IMR-90 (cell line): ENCODE measurements around the gene OR7A10. TPM values are rescaled to one million over a fixed set of nuclear protein-coding genes. Genes with fewer than 3 reads are reported as not detected.

Source experiments
- ATAC-seq: fragments of 200-7000 bp; cut with Tn5 transposase; 2 replicates; pipeline ENCODE4 v1.9.1; 2020; ENCODE audit warnings: low read depth, mild to moderate bottlenecking, moderate library complexity
- BruUV-seq: library from RNA; stranded (reverse); fragments of 400-500 nt; replicated peaks from 2 replicates; lab custom pipeline; 2021; lab: Mats Ljungman, UMichigan
- CTCF ChIA-PET: fragments of 300-600 bp; formaldehyde crosslinking; extraction: SDS; loops from one replicate; lab custom pipeline; 2021; ENCODE audit warnings: antibody characterized with exemption; lab: Yijun Ruan, JAX
- POLR2A ChIA-PET: fragments of 300-600 bp; sonication (Branson Sonifier 250); formaldehyde crosslinking; loops from one replicate; lab custom pipeline; 2022; ENCODE audit warnings: antibody characterized with exemption; ENCODE audit not compliant: unreplicated experiment; lab: Charles Lee
- DNase-seq: peaks from one replicate; pipeline ENCODE4 v3.0.0; 2013
- H2AFZ ChIP-seq: replicated peaks from 2 replicates; pipeline ENCODE3; 2013; ENCODE audit warnings: low read length, mild to moderate bottlenecking; ENCODE audit not compliant: poor library complexity
- H2AK5ac ChIP-seq: 2 replicates; pipeline ENCODE4 v1.6.1; 2013; ENCODE audit warnings: low read depth, low read length, inconsistent platforms
- H2AK9ac ChIP-seq: replicated peaks from 2 replicates; pipeline ENCODE3; 2013; ENCODE audit warnings: mild to moderate bottlenecking, low read depth, low read length, moderate library complexity; ENCODE audit not compliant: poor library complexity
- H2BK120ac ChIP-seq: 2 replicates; pipeline ENCODE4 v1.6.1; 2013; ENCODE audit warnings: low read depth, low read length, inconsistent platforms
- H2BK15ac ChIP-seq: 3 replicates; pipeline ENCODE4 v1.6.1; 2013; ENCODE audit warnings: low read depth, low read length, inconsistent platforms
- H2BK20ac ChIP-seq: 2 replicates; pipeline ENCODE4 v1.6.1; 2013; ENCODE audit warnings: low read depth, mild to moderate bottlenecking, inconsistent platforms, low read length, moderate library complexity
- H2BK5ac ChIP-seq: 2 replicates; pipeline ENCODE4 v1.6.1; 2013; ENCODE audit warnings: mild to moderate bottlenecking, low read depth, low read length, inconsistent platforms; ENCODE audit not compliant: poor library complexity, severe bottlenecking
- H3K14ac ChIP-seq: replicated peaks from 2 replicates; pipeline ENCODE4 v1.6.1; 2013; ENCODE audit warnings: low read depth, low read length, inconsistent platforms
- H3K18ac ChIP-seq: 2 replicates; pipeline ENCODE4 v1.6.1; 2013; ENCODE audit warnings: low read depth, low read length, control low read depth
- H3K23ac ChIP-seq: 2 replicates; pipeline ENCODE4 v1.6.1; 2013; ENCODE audit warnings: low read depth, low read length, inconsistent platforms
- H3K27ac ChIP-seq: 2 replicates; pipeline ENCODE4 v1.5.1; 2013; ENCODE audit warnings: mild to moderate bottlenecking, control low read depth, low read length; ENCODE audit not compliant: insufficient read depth
- H3K27me3 ChIP-seq: 2 replicates; pipeline ENCODE4 v1.6.1; 2013; ENCODE audit warnings: low read length; ENCODE audit not compliant: control insufficient read depth, insufficient read depth
- H3K36me3 ChIP-seq: 2 replicates; pipeline ENCODE4 v1.6.1; 2013; ENCODE audit warnings: low read length, mixed read lengths; ENCODE audit not compliant: control insufficient read depth, insufficient read depth
- H3K4ac ChIP-seq: 2 replicates; pipeline ENCODE4 v1.6.1; 2013; ENCODE audit warnings: low read depth, low read length, inconsistent platforms
- H3K4me1 ChIP-seq: 2 replicates; pipeline ENCODE4 v1.6.1; 2013; ENCODE audit warnings: low read length, mixed read lengths; ENCODE audit not compliant: control insufficient read depth, insufficient read depth
- H3K4me2 ChIP-seq: 2 replicates; pipeline ENCODE4 v1.6.1; 2013; ENCODE audit warnings: low read depth, mild to moderate bottlenecking, control low read depth, low read length, moderate library complexity
- H3K4me3 ChIP-seq: 2 replicates; pipeline ENCODE4 v1.5.1; 2013; ENCODE audit warnings: low read depth, mild to moderate bottlenecking, control low read depth, low read length, moderate library complexity; ENCODE audit not compliant: insufficient read depth
- H3K56ac ChIP-seq: 2 replicates; pipeline ENCODE4 v1.6.1; 2013; ENCODE audit warnings: low read length, inconsistent platforms; ENCODE audit not compliant: insufficient read depth; ENCODE audit errors: extremely low read depth
- H3K79me1 ChIP-seq, 2 experiments: 2 replicates each; pipeline ENCODE4 v1.6.1; 2013; ENCODE audit warnings: low read length in 2 of 2, inconsistent platforms in 1 of 2, low read depth in 1 of 2
- H3K9ac ChIP-seq: 2 replicates; pipeline ENCODE4 v1.6.1; 2013; ENCODE audit warnings: low read depth, low read length, control low read depth
- H3K9me1 ChIP-seq: 2 replicates; pipeline ENCODE4 v1.6.1; 2013; ENCODE audit warnings: low read length, inconsistent platforms; ENCODE audit not compliant: insufficient read depth
- H3K9me3 ChIP-seq: 2 replicates; pipeline ENCODE4 v1.6.1; 2013; ENCODE audit warnings: low read length; ENCODE audit not compliant: control insufficient read depth, insufficient read depth
- H4K20me1 ChIP-seq: 2 replicates; pipeline ENCODE4 v1.6.1; 2013; ENCODE audit warnings: low read length, inconsistent platforms; ENCODE audit not compliant: insufficient read depth
- H4K5ac ChIP-seq: 2 replicates; pipeline ENCODE4 v1.6.1; 2013; ENCODE audit warnings: mild to moderate bottlenecking, low read depth, low read length, control low read depth
- H4K8ac ChIP-seq, 2 experiments: 2 replicates each; pipeline ENCODE4 v1.6.1; 2013; ENCODE audit warnings: low read depth in 2 of 2, low read length in 2 of 2, control low read depth in 1 of 2, inconsistent platforms in 1 of 2
- H4K91ac ChIP-seq: 2 replicates; pipeline ENCODE4 v1.6.1; 2013; ENCODE audit warnings: low read depth, low read length, inconsistent platforms; ENCODE audit not compliant: insufficient read depth
- BHLHE40 ChIP-seq: fragments of 150-350 bp; IDR thresholded peaks from 2 replicates; pipeline ENCODE4 v1.6.1; 2016; ENCODE audit warnings: mild to moderate bottlenecking, low read depth, low read length
- CEBPB ChIP-seq: IDR thresholded peaks from 2 replicates; pipeline ENCODE4 v1.6.1; 2012; ENCODE audit warnings: low read depth, low read length, improper control_type of control experiment
- CHD1 ChIP-seq: IDR thresholded peaks from 2 replicates; pipeline ENCODE4 v1.6.1; 2012; ENCODE audit warnings: low read depth, low read length, improper control_type of control experiment
- FOS ChIP-seq: fragments of 150-350 bp; IDR thresholded peaks from 2 replicates; pipeline ENCODE4 v1.6.1; 2016; ENCODE audit warnings: low read depth, low read length
- MAFK ChIP-seq: IDR thresholded peaks from 2 replicates; pipeline ENCODE4 v1.6.1; 2012; ENCODE audit warnings: low read depth, low read length, improper control_type of control experiment
- MXI1 ChIP-seq: IDR thresholded peaks from 2 replicates; pipeline ENCODE4 v1.6.1; 2012; ENCODE audit warnings: low read depth, mild to moderate bottlenecking, low read length, moderate library complexity, borderline replicate concordance
- POLR2A ChIP-seq: IDR thresholded peaks from 2 replicates; pipeline ENCODE4 v1.6.1; 2012; ENCODE audit warnings: mild to moderate bottlenecking, low read depth, low read length
- RAD21 ChIP-seq: IDR thresholded peaks from 2 replicates; pipeline ENCODE4 v1.6.1; 2012; ENCODE audit warnings: low read length, improper control_type of control experiment
- RCOR1 ChIP-seq: IDR thresholded peaks from 2 replicates; pipeline ENCODE4 v1.6.1; 2012; ENCODE audit warnings: mild to moderate bottlenecking, low read length, improper control_type of control experiment; ENCODE audit not compliant: insufficient replicate concordance
- RFX5 ChIP-seq: IDR thresholded peaks from 2 replicates; pipeline ENCODE4 v1.8.0; 2012; ENCODE audit warnings: low read depth, mild to moderate bottlenecking, low read length, moderate library complexity
- SMC3 ChIP-seq: fragments of 150-350 bp; IDR thresholded peaks from 2 replicates; pipeline ENCODE4 v1.6.1; 2016; ENCODE audit warnings: low read depth, mild to moderate bottlenecking, antibody characterized with exemption, low read length, moderate library complexity
- WGBS, 2 experiments: methylation state at CpG; one replicate each; pipeline versions ENCODE4 v1.1.5 to v1.1.7; 2013; ENCODE audit warnings: missing lambda C conversion rate in 2 of 2; ENCODE audit not compliant: insufficient read length in 1 of 2; ENCODE audit errors: extremely low coverage in 2 of 2; 5-methylcytosine and 5-hydroxymethylcytosine counted together
- dilution Hi-C: fragments of 300-500 bp; cut with HindIII; formaldehyde crosslinking; loops from one replicate; pipeline ENCODE4 v1.14.3; 2018; ENCODE audit warnings: low sequenced_read_pairs; ENCODE audit not compliant: unreplicated experiment
- in situ Hi-C: fragments of 300-500 bp; cut with MboI; formaldehyde crosslinking; loops from 3 replicates; pipeline ENCODE4 v1.14.3; 2019; ENCODE audit warnings: low sequenced_read_pairs, inconsistent platforms, mixed read lengths
- intact Hi-C: fragments of 100-400 bp; cut with micrococcal nuclease; formaldehyde crosslinking; loops from 2 replicates; pipeline ENCODE4 v1.10.0; 2022
- polyA plus RNA-seq, 3 experiments: library from polyadenylated mRNA; depleted of rRNA; stranded (reverse); fragments of >200 nt; gene quantifications; 2 replicates each; pipeline ENCODE4 v1.2.3, GENCODE V29; 2012; ENCODE audit warnings: low replicate concordance in 1 of 3
- total RNA-seq: library from RNA; depleted of rRNA; stranded (reverse); fragments of >200 nt; gene quantifications from 2 replicates; pipeline ENCODE4 v1.2.3, GENCODE V29; 2012
- TF ChIP-seq, protein P1 (sequence below): fragments of 150-350 bp; IDR thresholded peaks from 2 replicates; pipeline ENCODE4 v1.6.1; 2017; ENCODE audit warnings: mild to moderate bottlenecking, antibody characterized with exemption, low read length, low read depth

The OR7A10 gene
- total and polyA plus RNA-seq, 2 of the 4 experiments (the other 2 are of a cell fraction) = not detected

DNA sequence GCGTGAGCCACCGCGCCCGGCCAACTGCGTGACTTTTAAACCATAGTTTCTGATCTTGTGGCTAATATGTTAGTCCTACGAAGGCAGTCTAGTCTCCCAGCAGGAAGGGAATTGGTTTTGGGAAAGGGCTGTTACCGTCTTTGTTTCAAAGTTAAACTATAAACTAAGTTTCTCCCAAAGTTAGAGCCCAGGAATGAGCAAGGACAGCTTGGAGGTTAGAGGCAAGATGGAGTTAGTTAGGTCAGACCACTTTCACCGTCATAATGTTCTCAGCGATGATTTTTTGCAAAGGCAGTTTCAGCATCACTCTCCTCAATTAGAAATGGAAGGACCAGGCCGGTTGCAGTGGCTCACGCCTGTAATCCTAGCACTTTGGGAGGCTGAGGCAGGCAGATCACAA is 52.7 kb downstream of the OR7A10 start:
- Histone ChIP-seq H3K27ac (no peak overlapping the region), H3K4me2 (no peak overlapping the region), H2AFZ (no peak overlapping the region), H4K91ac (no peak overlapping the region), H3K79me1 (no peaks in the 10 kb centered on the region), H3K9me1 (no peaks in the 10 kb centered on the region), H3K23ac (no peak overlapping the region), H3K9me3 (0 out of 2 replicates have a peak, but pooled peaks cover 2% of the 10 kb centered on the region), H3K56ac (no peak overlapping the region), H2AK9ac (no peak overlapping the region), H3K4me3 (no peak overlapping the region), H2BK20ac (no peak overlapping the region), H2BK5ac (no peak overlapping the region), H3K27me3 (no peaks in the 10 kb centered on the region), H2BK15ac (no peak overlapping the region), H3K36me3 (no peaks in the 10 kb centered on the region), H2AK5ac (no peak overlapping the region), H3K9ac (no peak overlapping the region), H3K4me1 (no peaks in the 10 kb centered on the region), H4K5ac (no peak overlapping the region), H3K4ac (no peak overlapping the region), H4K8ac (no peak overlapping the region), H3K14ac (no peak overlapping the region), H3K18ac (no peak overlapping the region), H4K20me1 (no peaks in the 10 kb centered on the region), H2BK120ac (no peak overlapping the region)
- POLR2A ChIA-PET = no interaction called here
- BruUV-seq = no TSS peak
- 82% methylated on average over 3 of the region's 11 CpGs; no CpG with 5 or more reads in 1 of the 2 experiments for WGBS, 2 experiments
- ATAC-seq (no peak), DNase-seq (no peak)
- in situ Hi-C loops (no loop called here), dilution Hi-C loops (no loop called here), intact Hi-C loops (no loop called here)
- TF ChIP-seq FOS = no peak
- no peak for TF ChIP-seq BHLHE40
- TF ChIP-seq POLR2A = no peak
- TF ChIP-seq RAD21 = no peak
- TF ChIP-seq CHD1 = no peak
- TF ChIP-seq CEBPB = no peak
- TF ChIP-seq RFX5 = no peak
- TF ChIP-seq SMC3 = no peak
- no peak for TF ChIP-seq MXI1
- TF ChIP-seq, protein P1, sequence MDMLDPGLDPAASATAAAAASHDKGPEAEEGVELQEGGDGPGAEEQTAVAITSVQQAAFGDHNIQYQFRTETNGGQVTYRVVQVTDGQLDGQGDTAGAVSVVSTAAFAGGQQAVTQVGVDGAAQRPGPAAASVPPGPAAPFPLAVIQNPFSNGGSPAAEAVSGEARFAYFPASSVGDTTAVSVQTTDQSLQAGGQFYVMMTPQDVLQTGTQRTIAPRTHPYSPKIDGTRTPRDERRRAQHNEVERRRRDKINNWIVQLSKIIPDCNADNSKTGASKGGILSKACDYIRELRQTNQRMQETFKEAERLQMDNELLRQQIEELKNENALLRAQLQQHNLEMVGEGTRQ = no peak
- no peak for TF ChIP-seq MAFK
- no peak for TF ChIP-seq RCOR1
- CTCF ChIA-PET = interaction anchor here (0.6 kb wide), 1 partner anchor 365 kb away, joined by 5 read pairs; no protein-coding TSS in a partner anchor
